Neutrophil (primary cell): ENCODE measurements around the gene TBXAS1.

Source experiments
- H3K27ac ChIP-seq: fragments of 200-600 bp; sonication (generic); 2 replicates; pipeline ENCODE4 v1.5.1; 2016; ENCODE audit warnings: mild to moderate bottlenecking, moderate library complexity
- H3K27me3 ChIP-seq: fragments of 200-600 bp; sonication (generic); 2 replicates; pipeline ENCODE4 v1.6.0; 2016; ENCODE audit warnings: mild to moderate bottlenecking
- H3K36me3 ChIP-seq: fragments of 200-600 bp; sonication (generic); 2 replicates; pipeline ENCODE4 v1.5.1; 2017
- H3K4me1 ChIP-seq, 2 experiments: fragments of 200-600 bp in 1 of 2; sonication (generic) in 1 of 2; 1 replicate in 1 of 2; 2 replicates in 1 of 2; pipeline versions ENCODE4 v1.5.1 to v1.6.1; 2013 to 2016; ENCODE audit warnings: low read depth in 1 of 2, low read length in 1 of 2, mild to moderate bottlenecking in 1 of 2, moderate library complexity in 1 of 2; ENCODE audit not compliant: control insufficient read depth in 1 of 2, insufficient read depth in 1 of 2
- H3K4me3 ChIP-seq, 2 experiments: fragments of 200-600 bp in 1 of 2; sonication (generic) in 1 of 2; 1 replicate in 1 of 2; 2 replicates in 1 of 2; pipeline ENCODE4 v1.5.1; 2013 to 2016; ENCODE audit warnings: low read depth in 1 of 2, low read length in 1 of 2, mild to moderate bottlenecking in 1 of 2, moderate library complexity in 1 of 2
- H3K9me3 ChIP-seq: fragments of 200-600 bp; sonication (generic); 2 replicates; pipeline ENCODE4 v1.5.1; 2016
- TF ChIP-seq, protein P1 (sequence below): fragments of 200-600 bp; sonication (generic); IDR thresholded peaks from 2 replicates; pipeline ENCODE4 v1.5.1; 2016; ENCODE audit warnings: antibody characterized with exemption

The TBXAS1 gene

DNA sequence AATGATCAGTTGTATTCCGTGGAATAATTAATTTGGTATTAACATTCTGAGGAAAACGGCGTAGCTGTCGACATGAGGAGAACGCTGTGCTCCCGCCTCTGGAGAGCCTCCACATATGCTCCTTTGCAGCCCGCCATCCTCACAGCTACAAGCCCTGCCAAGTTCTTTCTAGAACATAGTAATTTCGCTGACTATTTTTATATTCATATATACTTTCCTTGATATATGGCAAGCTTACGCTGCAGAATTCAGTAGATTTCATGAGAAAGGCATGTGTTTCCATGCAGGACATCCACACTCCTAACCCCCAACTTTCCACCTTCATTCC lies 45.2 kb downstream of the TBXAS1 start:
- no peaks in the 10 kb centered on the region for H3K9me3 ChIP-seq
- H3K4me1 ChIP-seq: peaks cover 13 to 21% of the 10 kb centered on the region in 2 experiments
- TF ChIP-seq, protein P1, sequence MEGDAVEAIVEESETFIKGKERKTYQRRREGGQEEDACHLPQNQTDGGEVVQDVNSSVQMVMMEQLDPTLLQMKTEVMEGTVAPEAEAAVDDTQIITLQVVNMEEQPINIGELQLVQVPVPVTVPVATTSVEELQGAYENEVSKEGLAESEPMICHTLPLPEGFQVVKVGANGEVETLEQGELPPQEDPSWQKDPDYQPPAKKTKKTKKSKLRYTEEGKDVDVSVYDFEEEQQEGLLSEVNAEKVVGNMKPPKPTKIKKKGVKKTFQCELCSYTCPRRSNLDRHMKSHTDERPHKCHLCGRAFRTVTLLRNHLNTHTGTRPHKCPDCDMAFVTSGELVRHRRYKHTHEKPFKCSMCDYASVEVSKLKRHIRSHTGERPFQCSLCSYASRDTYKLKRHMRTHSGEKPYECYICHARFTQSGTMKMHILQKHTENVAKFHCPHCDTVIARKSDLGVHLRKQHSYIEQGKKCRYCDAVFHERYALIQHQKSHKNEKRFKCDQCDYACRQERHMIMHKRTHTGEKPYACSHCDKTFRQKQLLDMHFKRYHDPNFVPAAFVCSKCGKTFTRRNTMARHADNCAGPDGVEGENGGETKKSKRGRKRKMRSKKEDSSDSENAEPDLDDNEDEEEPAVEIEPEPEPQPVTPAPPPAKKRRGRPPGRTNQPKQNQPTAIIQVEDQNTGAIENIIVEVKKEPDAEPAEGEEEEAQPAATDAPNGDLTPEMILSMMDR: no peak
- H3K4me3 ChIP-seq: no peak overlapping the region
- no peak overlapping the region for H3K27ac ChIP-seq
- H3K36me3 ChIP-seq: peaks cover 86% of the 10 kb centered on the region
- no peaks in the 10 kb centered on the region for H3K27me3 ChIP-seq

DNA sequence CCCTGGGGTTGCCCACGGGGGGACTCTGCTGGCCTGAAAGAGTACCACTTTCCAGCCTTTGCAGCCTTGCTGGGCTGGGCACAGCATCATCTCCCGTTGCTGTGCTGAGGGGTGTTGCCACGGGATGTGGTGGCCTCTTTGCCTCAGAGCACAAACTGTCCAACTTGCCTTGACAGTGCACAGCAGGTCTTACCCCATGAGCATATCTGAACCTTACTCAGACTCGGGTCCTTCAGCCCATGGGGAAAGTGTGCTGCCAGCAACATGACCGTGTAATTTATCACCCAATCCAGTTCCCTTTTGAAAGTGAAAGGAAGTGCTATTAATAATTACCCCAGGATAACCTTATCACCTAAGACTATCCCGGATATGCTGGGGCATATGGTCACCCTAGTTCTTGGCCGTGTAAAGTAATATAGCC lies 46.8 kb downstream of the TBXAS1 start:
- TF ChIP-seq, protein P1: no peak
- Histone ChIP-seq H3K9me3 (no peaks in the 10 kb centered on the region), H3K4me1 (peaks cover 0 to 5% of the 10 kb centered on the region in 2 experiments), H3K4me3 (no peak overlapping the region), H3K36me3 (peaks cover 97% of the 10 kb centered on the region), H3K27me3 (no peaks in the 10 kb centered on the region), H3K27ac (no peak overlapping the region)

DNA sequence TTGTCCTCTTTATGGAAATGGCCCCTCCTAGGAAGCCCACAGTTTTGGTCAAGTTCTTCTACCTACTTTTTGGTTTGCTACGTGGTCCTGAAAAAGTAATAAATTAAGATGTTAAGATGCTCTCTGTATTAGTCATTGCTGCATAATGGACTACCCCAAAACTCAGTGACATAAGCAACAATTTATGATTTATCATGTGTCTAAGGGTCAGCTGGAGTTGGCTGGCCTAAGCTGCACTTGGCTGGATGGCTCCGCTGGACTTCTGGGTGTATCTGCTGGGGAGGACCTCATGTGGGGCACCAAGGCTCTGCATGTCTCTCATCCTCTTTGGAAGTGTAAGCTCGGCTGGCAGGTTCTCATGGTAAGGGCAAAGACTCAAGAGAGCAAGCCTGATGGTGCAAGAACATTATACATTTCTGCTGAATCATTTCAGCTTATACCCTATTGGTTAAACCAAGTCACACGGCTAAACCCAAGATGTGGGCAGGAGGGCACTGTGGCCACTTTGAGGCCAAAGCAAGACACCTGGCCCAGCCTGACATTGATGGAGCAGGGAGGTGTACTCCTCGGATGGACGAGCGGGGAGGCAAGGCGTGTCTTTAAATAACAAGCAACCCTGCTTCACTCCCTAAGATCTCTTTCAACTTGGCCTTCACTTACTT lies 47.7 kb downstream of the TBXAS1 start:
- TF ChIP-seq, protein P1: no peak
- peaks cover 0 to 3% of the 10 kb centered on the region in 2 experiments for H3K4me1 ChIP-seq
- H3K27ac ChIP-seq: no peak overlapping the region

DNA sequence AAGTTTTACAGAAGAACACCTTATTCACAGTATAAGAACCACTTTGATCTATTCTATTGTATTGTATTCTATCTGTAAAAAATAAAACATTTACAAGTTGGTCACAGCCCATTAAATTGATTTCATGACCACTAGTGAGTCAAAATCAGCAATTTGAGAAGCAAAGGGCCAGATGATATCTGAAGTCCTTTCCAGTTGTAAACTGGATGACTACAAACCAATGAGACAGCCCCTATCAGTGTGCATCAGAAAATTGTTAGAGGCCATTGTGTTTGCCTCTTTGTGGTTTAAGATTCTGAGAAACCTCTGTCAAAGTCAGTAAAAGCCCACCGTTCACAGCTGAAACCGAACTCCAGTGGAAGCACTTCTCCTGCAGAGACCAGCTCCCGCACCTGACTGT lies 54.8 kb downstream of the TBXAS1 start:
- TF ChIP-seq, protein P1: no peak
- Histone ChIP-seq H3K9me3 (no peaks in the 10 kb centered on the region), H3K4me3 (no peak overlapping the region), H3K27me3 (no peaks in the 10 kb centered on the region), H3K27ac (no peak overlapping the region), H3K4me1 (peaks cover 35 to 36% of the 10 kb centered on the region in 2 experiments), H3K36me3 (peaks cover 81% of the 10 kb centered on the region)

More for the DNA sequence above, 47.7 kb downstream of the TBXAS1 start:
- peaks cover 95% of the 10 kb centered on the region for H3K36me3 ChIP-seq
- H3K4me3 ChIP-seq: no peak overlapping the region
- H3K27me3 ChIP-seq: no peaks in the 10 kb centered on the region
- no peaks in the 10 kb centered on the region for H3K9me3 ChIP-seq

DNA sequence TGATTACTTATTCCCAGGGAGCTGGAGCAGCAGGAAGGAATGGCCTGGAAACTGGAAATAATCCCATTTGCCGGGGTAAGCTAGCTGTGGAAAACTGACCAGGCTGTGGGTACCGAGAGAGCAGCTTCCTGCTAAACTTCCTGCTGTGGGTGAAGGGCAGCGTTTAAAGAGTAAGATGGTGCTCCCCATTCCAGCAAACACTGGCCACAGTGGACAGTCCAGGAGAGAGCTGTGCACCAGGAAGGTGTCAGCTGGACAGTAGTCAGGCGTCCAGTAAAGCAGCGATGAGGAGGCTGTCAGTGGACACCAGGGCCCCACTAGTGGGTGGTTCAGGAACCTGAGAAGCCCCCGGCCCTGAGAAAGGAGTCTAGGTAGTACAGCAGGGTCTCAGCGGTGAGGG lies 55.4 kb downstream of the TBXAS1 start:
- peak overlapping the region; percentile 58 for H3K27ac ChIP-seq
- peaks cover 77% of the 10 kb centered on the region for H3K36me3 ChIP-seq
- no peak overlapping the region for H3K4me3 ChIP-seq
- H3K4me1 ChIP-seq: peaks cover 35 to 36% of the 10 kb centered on the region in 2 experiments
- no peaks in the 10 kb centered on the region for H3K27me3 ChIP-seq
- TF ChIP-seq, protein P1: no peak
- H3K9me3 ChIP-seq: no peaks in the 10 kb centered on the region
